ENCODE data around the gene DAPK1. TPM values are rescaled to one million over a fixed set of nuclear protein-coding genes. Genes with fewer than 3 reads are reported as not detected.
"Not testable (repeated sequence)": the region's sequence is repeated elsewhere in the genome, so short reads cannot be mapped to it uniquely, and the experiment has no call there.

DAPK1 gene
- total and polyA plus RNA-seq, 2 donors (not counting 3 experiments of a cell fraction or from before 2014, with no cell fraction given), result 58.9 to 119 TPM

DNA sequence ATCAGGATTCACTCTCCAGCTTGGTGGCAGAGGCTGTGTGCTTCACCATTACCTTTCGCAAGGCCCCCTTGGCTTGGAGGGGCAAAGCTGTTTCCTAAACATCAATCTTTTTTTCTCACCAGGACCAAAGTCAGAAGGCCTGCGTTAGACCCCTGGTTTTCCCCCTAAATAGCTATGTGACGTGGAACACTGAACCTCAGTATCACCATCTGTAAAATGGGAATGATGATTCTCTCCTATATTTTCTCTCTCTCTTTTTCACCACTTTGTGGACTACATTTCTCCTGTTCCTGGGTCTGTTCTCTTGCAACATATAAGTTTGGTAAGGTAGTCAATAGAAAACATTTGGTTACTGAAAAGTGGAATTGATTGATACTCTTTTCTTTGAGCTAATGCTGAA lies 50.5 kb downstream of the DAPK1 start:
- FAIRE-seq (no peak), DNase-seq (ENCODE audit: low read depth, low spot score) (no peak)
- TF ChIP-seq, protein P1, sequence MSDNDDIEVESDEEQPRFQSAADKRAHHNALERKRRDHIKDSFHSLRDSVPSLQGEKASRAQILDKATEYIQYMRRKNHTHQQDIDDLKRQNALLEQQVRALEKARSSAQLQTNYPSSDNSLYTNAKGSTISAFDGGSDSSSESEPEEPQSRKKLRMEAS (IDR thresholded peaks at IDR 0.05; ENCODE audit: insufficient read depth, insufficient read length), result no peak
- TF ChIP-seq EZH2 (IDR thresholded peaks at IDR 0.05; ENCODE audit: borderline replicate concordance, low read depth, low read length, severe bottlenecking), result no peak
- TF ChIP-seq MYC (IDR thresholded peaks at IDR 0.05; ENCODE audit: low read depth, low read length), result no peak
- no peak for TF ChIP-seq POLR2AphosphoS5 (IDR thresholded peaks at IDR 0.05; ENCODE audit: insufficient read depth, low read depth, low read length)
- TF ChIP-seq POLR2A (IDR thresholded peaks at IDR 0.05; ENCODE audit: low read depth, low read length), result no peak
- CTCF ChIA-PET, result no interaction called here
- H3K27me3 ChIP-seq (ENCODE audit: control insufficient read depth in 2 of 2, insufficient read depth in 2 of 2, low read length in 2 of 2), result no peaks in the 10 kb centered on the region
- H4K20me1 ChIP-seq (replicated peaks; ENCODE audit: control insufficient read depth, extremely low read depth, insufficient read depth, low read length), result no peaks in the 10 kb centered on the region
- no TSS peak for BruUV-seq (replicated peaks)
- H3K36me3 ChIP-seq (ENCODE audit: control insufficient read depth in 2 of 2, extremely low read depth in 1 of 2, insufficient read depth in 2 of 2, low read length in 2 of 2), result no peaks in the 10 kb centered on the region
- no peak overlapping the region for H3K4me3 ChIP-seq (replicated peaks in 1 of 3; ENCODE audit: insufficient read depth in 1 of 3, low read depth in 1 of 3, low read length in 3 of 3)
- dilution Hi-C loops (cut with MboI; ENCODE audit: extremely low pct_ligation_motif_present, low sequenced_read_pairs) (no loop called here), intact Hi-C loops (cut with micrococcal nuclease) (loop anchor here (5.0 kb wide), 1 partner anchor 46 kb away; no protein-coding TSS in a partner anchor)
- no peak overlapping the region for H3K27ac ChIP-seq (ENCODE audit: insufficient read depth, low read depth, low read length)
- no peak overlapping the region for H3K4me2 ChIP-seq (ENCODE audit: insufficient read depth, low read length)
- H3K9me1 ChIP-seq (replicated peaks; ENCODE audit: control insufficient read depth, extremely low read depth, insufficient read depth, low read length), result no peaks in the 10 kb centered on the region
- POLR2A ChIA-PET, result no interaction called here
- peaks cover 19% of the 10 kb centered on the region for H3K4me1 ChIP-seq (ENCODE audit: control insufficient read depth, extremely low read depth, insufficient read depth, low read length)
- no peak overlapping the region for H2AFZ ChIP-seq (ENCODE audit: low read depth, low read length)
- H3K79me2 ChIP-seq (ENCODE audit: control insufficient read depth, insufficient read depth, low read length), result peaks cover 4% of the 10 kb centered on the region
- no peaks in the 10 kb centered on the region for H3K9me3 ChIP-seq (replicated peaks; ENCODE audit: control insufficient read depth, insufficient read depth, low read length)
- H3K9ac ChIP-seq (replicated peaks; ENCODE audit: extremely low read depth, insufficient read depth, low read length), result no peak overlapping the region

DNA sequence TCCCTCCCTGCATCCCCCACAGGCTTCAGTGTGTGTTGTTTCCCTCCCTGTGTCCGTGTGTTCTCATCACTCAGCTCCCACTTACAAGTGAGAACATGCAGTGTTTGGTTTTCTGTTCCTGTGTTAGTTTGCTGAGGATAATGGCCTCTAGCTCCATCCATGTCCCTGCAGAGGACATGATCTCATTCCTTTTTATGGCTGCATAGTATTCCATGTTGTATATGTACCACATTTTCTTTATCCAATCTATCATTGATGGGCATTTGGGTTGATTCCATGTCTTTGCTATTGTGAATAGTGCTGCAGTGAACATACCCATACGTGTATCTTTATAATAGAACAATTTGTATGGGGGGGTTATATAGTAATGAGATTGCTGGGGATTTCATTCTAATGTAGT lies 51.4 kb downstream of the DAPK1 start:
- BruUV-seq (replicated peaks); H3K4me2 ChIP-seq (ENCODE audit: insufficient read depth, low read length); H2AFZ ChIP-seq (ENCODE audit: low read depth, low read length); POLR2A ChIA-PET; CTCF ChIA-PET; dilution Hi-C loops (cut with MboI; ENCODE audit: extremely low pct_ligation_motif_present, low sequenced_read_pairs); H3K36me3 ChIP-seq (ENCODE audit: control insufficient read depth in 2 of 2, extremely low read depth in 1 of 2, insufficient read depth in 2 of 2, low read length in 2 of 2); FAIRE-seq; H3K9me3 ChIP-seq (replicated peaks; ENCODE audit: control insufficient read depth, insufficient read depth, low read length); H3K27ac ChIP-seq (ENCODE audit: insufficient read depth, low read depth, low read length); H3K4me3 ChIP-seq (replicated peaks in 1 of 3; ENCODE audit: insufficient read depth in 1 of 3, low read depth in 1 of 3, low read length in 3 of 3); H3K27me3 ChIP-seq (ENCODE audit: control insufficient read depth in 2 of 2, insufficient read depth in 2 of 2, low read length in 2 of 2); H4K20me1 ChIP-seq (replicated peaks; ENCODE audit: control insufficient read depth, extremely low read depth, insufficient read depth, low read length); DNase-seq (ENCODE audit: low read depth, low spot score); H3K79me2 ChIP-seq (ENCODE audit: control insufficient read depth, insufficient read depth, low read length); H3K9ac ChIP-seq (replicated peaks; ENCODE audit: extremely low read depth, insufficient read depth, low read length); H3K9me1 ChIP-seq (replicated peaks; ENCODE audit: control insufficient read depth, extremely low read depth, insufficient read depth, low read length): not testable (repeated sequence)
- intact Hi-C loops (cut with micrococcal nuclease), result loop anchor here (5.0 kb wide), 1 partner anchor 47 kb away; no protein-coding TSS in a partner anchor
- peaks cover 15% of the 10 kb centered on the region for H3K4me1 ChIP-seq (ENCODE audit: control insufficient read depth, extremely low read depth, insufficient read depth, low read length)
